ENCODE data around the gene RIMOC1.

- TF ChIP-seq, protein P1, sequence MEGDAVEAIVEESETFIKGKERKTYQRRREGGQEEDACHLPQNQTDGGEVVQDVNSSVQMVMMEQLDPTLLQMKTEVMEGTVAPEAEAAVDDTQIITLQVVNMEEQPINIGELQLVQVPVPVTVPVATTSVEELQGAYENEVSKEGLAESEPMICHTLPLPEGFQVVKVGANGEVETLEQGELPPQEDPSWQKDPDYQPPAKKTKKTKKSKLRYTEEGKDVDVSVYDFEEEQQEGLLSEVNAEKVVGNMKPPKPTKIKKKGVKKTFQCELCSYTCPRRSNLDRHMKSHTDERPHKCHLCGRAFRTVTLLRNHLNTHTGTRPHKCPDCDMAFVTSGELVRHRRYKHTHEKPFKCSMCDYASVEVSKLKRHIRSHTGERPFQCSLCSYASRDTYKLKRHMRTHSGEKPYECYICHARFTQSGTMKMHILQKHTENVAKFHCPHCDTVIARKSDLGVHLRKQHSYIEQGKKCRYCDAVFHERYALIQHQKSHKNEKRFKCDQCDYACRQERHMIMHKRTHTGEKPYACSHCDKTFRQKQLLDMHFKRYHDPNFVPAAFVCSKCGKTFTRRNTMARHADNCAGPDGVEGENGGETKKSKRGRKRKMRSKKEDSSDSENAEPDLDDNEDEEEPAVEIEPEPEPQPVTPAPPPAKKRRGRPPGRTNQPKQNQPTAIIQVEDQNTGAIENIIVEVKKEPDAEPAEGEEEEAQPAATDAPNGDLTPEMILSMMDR (IDR thresholded peaks at IDR 0.05; ENCODE audit: insufficient read depth, low read length): no peak
- TF ChIP-seq, protein P2, sequence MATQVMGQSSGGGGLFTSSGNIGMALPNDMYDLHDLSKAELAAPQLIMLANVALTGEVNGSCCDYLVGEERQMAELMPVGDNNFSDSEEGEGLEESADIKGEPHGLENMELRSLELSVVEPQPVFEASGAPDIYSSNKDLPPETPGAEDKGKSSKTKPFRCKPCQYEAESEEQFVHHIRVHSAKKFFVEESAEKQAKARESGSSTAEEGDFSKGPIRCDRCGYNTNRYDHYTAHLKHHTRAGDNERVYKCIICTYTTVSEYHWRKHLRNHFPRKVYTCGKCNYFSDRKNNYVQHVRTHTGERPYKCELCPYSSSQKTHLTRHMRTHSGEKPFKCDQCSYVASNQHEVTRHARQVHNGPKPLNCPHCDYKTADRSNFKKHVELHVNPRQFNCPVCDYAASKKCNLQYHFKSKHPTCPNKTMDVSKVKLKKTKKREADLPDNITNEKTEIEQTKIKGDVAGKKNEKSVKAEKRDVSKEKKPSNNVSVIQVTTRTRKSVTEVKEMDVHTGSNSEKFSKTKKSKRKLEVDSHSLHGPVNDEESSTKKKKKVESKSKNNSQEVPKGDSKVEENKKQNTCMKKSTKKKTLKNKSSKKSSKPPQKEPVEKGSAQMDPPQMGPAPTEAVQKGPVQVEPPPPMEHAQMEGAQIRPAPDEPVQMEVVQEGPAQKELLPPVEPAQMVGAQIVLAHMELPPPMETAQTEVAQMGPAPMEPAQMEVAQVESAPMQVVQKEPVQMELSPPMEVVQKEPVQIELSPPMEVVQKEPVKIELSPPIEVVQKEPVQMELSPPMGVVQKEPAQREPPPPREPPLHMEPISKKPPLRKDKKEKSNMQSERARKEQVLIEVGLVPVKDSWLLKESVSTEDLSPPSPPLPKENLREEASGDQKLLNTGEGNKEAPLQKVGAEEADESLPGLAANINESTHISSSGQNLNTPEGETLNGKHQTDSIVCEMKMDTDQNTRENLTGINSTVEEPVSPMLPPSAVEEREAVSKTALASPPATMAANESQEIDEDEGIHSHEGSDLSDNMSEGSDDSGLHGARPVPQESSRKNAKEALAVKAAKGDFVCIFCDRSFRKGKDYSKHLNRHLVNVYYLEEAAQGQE (IDR thresholded peaks at IDR 0.05; ENCODE audit: insufficient replicate concordance, low read depth): no peak
- TF ChIP-seq POLR2AphosphoS5 (IDR thresholded peaks at IDR 0.05; ENCODE audit: low read depth) (no peak), GABPA (IDR thresholded peaks at IDR 0.05; ENCODE audit: low read depth) (no peak), SPI1 (IDR thresholded peaks at IDR 0.05; ENCODE audit: borderline replicate concordance, low read depth) (no peak)
These were observed 20.9 kb upstream of the RIMOC1 start for GRCh38 chr5:41883243-41883642.
